Stimulated activated CD8-positive, alpha-beta memory T cell treated with anti-CD3 and anti-CD28 coated beads, Interleukin-2, amount 100 ng/mL, for 1 hour (primary cell): ENCODE results near the gene FGF9.

Experiments
- DNase-seq, 2 donors: peaks; one replicate each; pipeline ENCODE4 v3.0.0-alpha.2; 2020; ENCODE audit warnings: low read depth in 2 of 2

Gene FGF9

DNA sequence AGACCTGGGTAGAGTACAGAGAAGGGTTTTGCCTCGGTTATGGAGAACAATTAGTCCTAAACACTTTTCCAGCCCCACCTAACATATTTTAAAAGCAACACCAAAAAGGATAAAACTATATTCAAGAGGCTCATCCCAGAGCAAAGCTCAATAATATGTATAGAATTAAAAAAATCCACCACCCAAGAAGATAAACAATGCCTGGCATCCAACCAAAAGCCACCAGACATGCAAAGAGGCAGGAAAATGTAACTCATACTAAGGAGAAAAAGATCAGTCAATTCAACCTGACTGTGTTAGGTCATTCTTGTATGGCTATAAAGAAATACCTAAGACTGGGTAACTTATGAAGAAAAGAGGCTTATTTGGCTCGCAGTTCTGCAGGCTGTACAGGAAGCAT lies 39.3 kb downstream of the FGF9 start:
- DNase-seq, result no peak

DNA sequence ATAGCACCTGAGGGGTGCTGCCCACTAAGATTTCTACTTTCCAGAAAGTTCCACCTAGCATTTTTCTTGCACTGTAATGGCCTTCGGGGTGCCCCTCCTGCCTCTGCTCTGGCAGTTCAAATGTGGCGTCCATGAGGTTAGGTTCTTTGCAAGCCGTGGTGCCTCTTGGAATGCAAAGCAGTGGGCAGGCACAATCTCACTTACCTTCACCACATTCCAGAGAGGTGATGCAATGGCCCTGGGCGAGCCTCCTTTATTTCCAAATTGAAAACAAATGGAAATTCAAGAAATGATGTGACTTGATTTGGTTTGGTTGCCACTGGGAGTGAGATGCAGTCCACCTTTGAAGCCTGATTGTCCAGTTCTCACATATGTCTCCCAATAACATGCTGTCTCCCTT lies 46.9 kb downstream of the FGF9 start:
- DNase-seq, result no peak

DNA sequence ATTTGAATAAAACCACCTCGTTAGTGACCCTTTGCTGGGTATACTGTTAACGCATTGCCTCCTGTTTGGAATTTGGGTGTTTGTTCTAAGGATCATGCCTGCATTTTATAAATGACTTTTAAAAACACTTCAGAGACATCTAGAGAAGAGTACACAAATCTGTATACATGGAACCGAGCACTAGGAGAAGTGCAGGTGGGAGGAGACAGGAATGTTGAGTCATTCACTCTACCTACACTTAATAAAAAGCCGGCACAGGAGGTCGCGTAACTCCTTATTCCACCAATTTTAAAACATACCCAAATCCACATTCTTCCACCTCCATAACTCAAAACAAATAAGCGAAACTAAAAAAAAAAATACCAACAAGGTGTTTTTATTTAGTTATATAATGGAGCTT lies 48.6 kb downstream of the FGF9 start:
- DNase-seq, result no peak

DNA sequence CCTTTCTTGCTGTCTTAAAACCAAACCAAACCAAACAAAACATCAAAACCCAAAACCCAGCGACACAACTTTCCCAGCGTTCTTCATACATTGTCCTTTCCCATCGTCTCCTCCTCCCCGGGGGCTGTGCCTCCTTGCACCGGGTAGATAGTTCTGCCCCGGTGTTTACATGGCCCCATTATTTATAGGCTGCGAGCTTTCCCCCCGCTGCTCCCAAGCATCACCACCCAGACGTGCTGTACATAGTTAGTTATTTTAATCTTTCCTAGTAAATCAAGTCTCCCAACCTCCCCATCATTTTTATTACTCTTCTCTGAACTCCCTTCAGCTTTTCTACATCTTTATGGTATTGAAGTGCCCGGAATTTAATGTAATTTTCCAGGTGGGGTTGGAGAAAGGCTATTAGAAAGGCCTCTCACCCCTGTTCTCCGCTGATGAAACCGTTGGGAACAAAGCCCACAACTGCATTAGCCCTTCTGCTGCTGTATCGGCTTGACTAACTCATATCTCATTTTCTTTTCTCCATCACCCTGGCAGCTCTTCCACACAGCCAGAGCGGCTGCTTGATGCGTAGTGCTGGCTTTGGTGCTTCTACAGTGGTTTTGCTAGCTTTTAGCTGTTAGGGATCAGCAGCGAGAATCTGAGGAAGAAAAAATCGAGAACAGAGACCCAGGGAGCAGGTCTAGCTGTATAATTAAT lies 53.1 kb downstream of the FGF9 start:
- no peak for DNase-seq

DNA sequence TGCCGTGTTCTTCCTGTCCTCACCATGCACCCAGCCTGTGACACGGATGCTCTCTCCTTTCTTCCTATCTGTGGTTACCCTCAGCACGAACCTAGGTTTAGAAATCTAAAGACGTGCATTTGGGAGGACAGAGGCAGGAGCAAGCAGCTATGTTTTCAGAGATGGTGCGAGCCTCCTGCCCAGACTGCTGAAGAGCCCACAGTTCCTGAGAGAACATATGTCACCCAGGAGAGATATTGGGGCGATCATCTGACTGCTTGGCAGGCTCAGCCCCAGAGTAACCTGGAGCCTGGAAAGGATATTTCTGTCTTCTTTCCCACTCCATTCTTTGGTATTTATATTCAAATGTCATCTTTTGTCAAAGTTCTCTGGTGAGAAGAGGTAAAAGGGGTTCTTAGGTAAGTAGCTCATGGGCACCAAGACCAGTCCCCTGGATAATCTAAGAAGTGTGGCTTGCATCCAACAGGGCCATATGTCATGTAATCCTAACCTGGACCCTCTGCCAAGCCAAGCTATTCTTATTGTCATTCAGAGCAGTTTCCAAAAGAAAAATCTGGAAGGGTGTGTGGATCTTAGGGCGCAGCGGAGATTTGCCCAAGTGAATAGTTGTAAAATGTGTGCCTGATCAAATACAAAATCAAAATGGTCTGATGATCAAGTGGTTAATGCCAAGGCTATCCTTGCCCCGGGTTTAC lies 59.5 kb downstream of the FGF9 start:
- no peak for DNase-seq

DNA sequence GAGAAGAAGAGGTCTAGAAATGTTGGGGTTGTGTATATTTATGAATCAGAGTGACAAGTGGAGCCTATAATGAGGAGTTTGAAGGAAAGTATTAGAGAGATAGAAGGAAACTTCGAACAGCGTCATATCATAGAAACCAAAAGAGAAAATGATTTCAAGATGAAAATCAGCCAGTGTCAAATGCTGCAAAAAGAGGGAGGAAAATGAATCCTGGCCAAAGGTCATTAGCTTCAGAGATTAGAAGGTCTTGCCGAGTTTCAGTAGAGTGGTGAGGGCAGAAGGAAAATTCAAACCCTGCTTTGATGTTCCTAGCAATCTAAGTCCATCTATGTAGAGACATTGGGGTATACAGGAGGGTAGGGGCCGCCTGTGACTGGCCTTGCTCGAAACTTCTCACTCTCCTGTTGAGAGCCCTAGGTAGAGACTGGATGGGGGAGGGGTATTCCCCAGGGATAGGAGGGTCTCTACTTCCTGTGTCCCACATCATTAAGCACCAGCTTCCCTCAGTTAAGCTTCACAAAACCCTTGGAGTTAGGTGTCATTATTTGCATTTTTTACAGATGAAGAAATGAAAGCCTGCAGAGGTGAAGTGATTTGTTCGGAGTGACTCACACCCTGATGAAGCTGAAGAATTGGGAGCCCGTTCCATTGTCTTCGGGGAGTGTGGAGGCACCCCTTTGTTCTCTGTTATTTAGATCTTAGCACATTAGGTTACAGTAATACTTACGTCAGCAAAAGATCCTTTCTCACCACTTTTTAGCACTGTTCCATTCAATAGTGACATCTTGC lies 62.8 kb downstream of the FGF9 start:
- no peak for DNase-seq

DNA sequence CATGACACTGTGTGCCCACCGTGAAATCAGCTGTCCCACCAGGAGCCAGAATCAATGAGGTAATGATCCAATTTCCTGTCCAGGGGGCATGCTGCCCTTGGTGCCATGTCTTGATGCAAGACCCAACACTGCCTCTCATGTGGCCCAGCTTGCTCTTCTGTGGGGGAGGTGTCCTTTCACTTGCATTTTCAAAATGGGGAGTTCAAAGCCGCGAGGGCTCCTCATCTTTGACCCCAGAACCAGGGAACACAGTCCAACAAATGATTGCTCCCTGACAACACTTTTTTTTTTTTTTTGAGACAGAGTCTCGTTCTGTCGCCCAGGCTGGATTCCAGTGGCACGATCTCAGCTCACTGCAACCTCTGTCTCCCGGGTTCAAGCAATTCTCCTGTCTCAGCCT lies 64.1 kb downstream of the FGF9 start:
- DNase-seq, result no peak

DNA sequence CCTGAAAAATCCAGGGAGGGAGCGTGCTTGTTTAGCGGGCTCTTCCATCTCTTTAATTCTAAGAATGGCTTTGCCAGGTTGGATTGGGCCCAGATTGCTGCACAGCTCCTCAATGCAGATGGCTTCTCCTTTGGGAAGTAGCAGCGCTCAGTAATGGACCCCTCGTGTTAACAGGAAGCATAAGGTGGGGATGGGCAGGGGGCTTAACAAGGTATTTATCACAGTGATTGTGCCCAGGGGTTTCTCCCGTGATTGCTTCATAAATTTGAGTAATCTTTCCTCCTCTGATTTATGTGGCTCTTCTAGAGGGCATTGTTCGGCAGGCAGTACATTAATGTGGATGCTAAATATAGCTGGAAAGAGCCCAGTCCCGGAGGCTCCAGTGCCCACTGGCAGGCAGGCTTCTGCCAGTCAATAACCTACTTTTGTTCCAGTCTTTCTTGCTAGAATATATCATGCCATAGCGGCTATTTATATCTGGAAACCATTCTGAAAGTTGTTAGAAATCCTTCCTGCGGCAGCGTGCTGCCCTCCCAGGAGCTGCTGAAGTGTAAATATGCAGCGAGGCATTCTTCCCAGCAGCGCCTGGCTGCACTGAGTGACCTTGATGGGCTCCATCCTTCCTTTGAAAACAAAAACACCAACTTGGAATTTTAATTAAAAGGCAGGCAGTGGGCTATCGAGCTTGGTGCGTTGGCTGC lies 65.0 kb downstream of the FGF9 start:
- no peak for DNase-seq

DNA sequence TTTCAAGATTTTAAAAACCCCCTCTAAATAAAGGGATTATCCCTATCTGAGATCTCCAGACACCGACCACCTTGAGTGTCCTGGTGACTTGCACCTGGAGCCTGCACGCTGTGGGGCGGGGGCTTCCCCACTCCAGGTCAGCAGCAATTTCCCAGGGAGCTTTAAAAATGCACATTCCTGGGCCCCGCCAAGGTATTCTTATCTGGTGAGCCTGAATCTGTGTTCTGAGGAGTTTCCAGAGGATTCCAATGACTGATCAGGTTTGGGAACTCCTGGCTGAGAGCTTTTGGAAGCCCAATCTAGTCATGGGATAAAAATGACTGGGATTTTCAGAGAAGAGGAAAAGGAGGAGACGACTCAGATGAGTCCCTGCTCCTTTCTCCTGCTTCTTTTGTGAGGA lies 66.1 kb downstream of the FGF9 start:
- DNase-seq, result no peak

DNA sequence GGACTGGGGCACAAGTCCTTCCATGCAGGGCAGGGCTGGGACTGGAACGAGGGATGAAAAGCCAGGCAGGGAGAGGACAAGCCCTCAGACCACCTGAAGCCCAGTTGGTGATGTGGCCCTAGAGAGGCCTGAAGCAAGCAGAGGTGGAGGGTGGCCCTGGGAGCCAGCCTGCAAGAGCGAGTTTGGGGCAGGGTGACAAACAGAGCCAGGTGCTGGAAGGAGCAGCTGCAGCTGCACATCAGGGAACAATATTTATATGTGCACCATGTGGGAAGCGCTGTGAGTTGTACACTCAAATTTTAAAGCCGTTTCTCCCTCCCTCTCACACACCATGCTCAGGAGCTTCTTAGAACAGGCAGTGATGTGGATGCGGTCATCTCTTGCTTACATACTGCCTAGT lies 67.8 kb downstream of the FGF9 start:
- no peak for DNase-seq

DNA sequence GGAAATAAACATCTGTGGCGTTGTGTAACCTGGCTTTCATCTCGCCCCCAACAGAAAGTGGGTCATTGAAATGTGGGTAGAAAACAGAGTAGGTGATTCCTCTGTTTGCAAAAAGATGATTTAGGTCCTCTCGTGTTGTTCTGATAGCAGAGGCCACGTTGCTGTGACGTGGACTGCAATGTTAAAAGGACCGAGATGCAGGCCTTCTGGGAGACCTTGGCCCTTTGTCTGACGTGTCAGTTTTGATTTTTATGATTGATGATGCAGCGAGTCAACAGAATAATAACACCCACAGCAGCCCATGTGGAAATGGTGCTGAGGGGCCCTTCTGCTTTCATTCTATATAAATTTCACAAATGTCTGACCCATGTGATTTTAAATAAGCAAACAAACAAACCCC lies 68.9 kb downstream of the FGF9 start:
- DNase-seq, result no peak

DNA sequence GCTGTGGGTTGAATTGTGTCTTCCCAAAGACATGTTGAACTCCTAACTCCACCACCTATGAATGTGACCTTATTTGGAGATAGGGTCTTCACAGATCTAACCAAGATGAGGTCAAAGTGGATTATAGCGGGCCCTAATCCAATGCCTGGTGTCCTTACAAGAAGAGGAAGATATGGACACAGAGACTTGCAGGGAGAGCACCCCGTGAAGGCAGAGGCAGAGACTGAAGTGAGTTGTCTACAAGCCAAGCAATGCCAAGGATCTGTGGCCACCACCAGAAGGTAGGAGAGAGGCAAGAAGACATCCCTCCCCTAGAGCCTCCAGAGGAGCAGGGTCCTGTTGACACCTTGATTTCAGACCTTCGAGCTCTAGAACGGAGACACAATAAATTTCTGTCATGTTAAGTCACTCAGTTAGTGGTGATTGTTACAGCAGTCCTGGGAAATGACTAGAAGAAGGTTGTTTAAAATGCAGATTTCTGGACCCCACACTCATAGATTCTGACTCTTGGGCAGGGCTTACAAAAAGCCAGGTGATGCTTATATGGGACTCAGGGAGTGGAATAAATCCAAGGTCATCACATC lies 70.6 kb downstream of the FGF9 start:
- no peak for DNase-seq

DNA sequence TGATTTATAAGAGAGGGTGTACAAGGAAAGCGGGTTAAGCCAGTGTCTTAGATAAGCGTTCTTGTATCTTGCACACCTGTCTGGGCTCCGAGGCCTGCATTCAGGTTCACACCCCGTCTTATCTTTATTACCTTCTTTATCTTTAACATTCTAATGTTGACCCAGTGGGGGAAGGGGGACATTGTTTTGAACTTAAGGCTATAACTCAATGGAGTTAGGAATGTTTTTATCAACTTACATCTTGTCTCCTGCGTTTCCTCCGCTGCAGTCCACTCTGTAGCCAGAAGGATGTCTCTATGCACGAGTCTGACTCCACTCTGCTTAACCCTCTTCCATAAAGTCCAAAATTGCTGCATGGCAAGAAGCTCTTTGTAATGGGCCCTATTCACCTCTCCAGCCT lies 71.2 kb downstream of the FGF9 start:
- no peak for DNase-seq

DNA sequence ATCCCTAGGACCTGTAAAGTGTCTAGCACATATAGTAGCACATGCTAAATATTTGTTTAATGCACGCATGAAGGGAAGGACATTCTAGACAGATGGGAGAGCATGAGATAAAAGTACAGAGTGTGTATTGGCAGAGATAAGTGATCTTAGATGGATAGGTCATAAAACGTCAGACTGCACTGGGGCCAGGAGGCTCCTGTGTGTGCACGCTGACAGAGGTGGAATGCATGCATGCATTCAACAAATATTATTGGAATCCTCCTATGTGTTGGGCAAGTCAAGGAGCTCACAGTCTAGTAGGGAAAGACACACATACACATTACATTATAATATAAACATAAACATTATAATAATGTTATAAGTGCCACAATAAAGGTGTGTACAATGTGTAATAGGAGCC lies 73.3 kb downstream of the FGF9 start:
- no peak for DNase-seq

DNA sequence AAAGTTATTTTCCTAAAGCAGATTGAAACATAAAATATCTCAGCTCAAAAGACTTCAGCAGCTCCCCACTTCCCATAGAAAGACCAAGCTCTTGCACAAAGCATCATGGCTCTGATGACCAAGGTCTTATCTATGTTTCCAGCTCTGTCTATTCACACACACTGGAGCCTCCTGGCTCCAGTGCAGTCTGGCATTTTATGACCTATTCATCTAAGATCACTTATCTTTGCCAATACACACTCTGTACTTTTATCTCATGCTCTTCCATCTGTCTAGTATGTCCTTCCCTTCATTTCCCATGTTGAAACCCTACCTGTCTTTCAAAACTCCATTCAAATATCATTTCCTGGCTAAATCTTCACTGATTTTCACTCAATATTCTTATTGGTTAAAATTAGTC lies 74.4 kb downstream of the FGF9 start:
- DNase-seq, result no peak

DNA sequence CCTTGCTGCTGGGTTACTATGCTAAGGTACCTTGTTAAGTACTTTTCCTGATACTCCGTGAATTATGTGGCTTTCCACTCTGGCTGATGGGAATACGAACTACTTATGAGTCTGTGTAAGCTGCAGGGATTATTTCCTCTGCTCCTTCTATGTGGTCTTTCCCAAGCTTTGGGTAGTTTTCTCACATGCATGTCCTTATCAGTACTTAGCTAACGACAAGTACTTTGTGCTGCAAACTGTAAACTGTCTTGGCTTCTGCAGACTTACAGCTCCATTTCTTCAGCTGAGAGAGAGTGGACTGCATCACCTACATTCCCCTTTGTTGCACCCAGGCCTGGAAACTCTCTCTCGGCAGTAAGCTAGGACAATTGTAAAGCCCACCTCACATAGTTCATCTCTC lies 76.6 kb downstream of the FGF9 start:
- DNase-seq, result no peak

DNA sequence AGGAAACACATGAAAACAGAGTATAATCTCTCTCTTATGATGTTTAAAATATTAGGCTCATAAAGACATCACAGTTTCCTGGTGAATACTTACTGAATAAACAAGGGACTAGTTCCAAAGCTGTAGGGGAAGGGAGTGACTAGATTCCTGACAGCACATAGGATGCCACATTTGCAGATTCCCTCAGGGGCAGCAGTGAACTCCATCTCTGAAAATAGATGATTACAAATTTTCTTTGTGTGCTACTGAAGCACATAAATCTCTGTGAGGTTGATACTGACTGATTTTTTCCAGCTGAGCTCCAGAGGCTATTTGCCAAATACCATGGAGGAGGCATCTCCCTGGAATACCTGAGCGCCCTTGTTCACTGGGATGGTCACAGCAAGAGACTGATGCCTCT lies 77.3 kb downstream of the FGF9 start:
- DNase-seq, result no peak

DNA sequence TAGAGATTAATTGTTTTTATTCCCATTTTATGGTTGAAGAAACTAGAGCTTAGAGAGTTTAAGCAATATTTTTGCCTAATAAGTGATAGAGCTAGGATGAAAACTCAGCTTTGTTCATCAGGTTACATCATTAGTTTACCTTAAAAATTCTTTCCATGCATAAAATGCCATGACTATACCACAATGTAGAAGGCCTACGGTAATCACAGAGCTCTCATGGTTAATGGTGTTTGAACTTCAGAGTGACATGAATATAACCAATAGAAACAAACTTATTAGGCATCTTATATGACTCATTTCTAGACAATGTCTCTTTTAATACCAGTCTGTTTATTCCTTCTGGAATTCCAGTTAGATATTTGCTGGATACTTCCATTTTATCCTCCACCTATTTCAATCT lies 78.5 kb downstream of the FGF9 start:
- no peak for DNase-seq

DNA sequence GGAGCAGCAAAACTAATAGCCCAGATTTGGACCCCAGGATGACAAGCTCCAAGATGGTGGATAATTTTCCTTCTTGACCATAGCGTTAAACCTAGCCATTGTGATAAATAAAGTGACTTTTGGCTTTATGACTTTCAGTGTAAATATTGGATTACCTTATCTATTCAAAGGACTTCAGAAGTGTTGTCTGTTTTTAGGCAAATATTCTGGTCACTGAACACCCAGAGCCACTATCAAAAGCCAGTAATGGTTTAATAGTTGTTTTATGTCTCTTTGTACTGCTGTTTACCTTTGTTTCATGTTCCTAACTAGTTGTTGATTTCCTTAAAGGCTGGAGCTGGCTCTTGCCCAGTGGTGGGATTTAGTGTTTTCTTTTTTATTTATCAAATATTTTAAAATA lies 81.6 kb downstream of the FGF9 start:
- no peak for DNase-seq

DNA sequence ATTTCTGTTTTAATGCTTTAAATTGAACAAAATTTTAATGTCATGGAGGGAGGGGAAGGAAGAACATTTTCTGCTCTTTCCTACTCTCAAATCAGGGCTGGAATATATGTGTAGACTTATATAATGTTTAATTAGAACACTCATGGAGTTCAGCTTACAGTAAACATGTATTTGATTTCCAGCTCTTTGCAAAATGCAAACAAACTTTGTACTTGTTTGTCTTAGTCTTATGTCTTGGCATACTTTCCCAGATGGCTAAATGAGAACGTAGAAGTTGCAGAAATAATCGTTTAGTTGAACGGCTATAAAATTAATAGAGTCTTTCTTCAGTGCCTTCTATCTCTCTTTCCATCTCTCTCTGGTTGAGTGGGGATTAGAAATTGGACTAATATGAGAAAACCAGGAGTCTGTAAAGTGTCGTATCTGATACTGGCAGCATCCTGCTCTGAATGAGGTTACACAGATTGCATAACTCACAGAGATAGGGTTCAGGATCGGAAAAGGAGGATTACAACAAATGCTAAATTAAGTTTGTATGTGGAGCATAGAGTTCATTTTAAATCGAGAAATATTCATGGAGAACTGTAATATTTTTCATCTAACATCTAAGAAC lies 82.3 kb downstream of the FGF9 start:
- DNase-seq, result no peak
